GM12878 (cell line): Measurements from ENCODE around the gene SLC1A2. TPM values are rescaled to one million over a fixed set of nuclear protein-coding genes. Genes with fewer than 3 reads are reported as not detected.

Experiments used
- CHD2 ChIP-seq: IDR thresholded peaks from 2 replicates; pipeline ENCODE4 v1.6.1; 2011; ENCODE audit warnings: low read depth, low read length, improper control_type of control experiment, borderline replicate concordance
- EED ChIP-seq: sonication (generic); IDR thresholded peaks from 2 replicates; pipeline ENCODE4 v1.6.1; 2016; ENCODE audit warnings: antibody characterized with exemption, low read depth
- MEF2B ChIP-seq: fragments of 450-650 bp; IDR thresholded peaks from 2 replicates; pipeline ENCODE4 v1.6.1; 2018; ENCODE audit warnings: mild to moderate bottlenecking, moderate library complexity; ENCODE audit not compliant: partially characterized antibody, poor library complexity, severe bottlenecking
- MLLT1 ChIP-seq: fragments of 450-650 bp; IDR thresholded peaks from 2 replicates; pipeline ENCODE4 v1.6.1; 2016; ENCODE audit warnings: mild to moderate bottlenecking
- NFYB ChIP-seq: IDR thresholded peaks from 2 replicates; pipeline ENCODE4 v1.6.1; 2011; ENCODE audit warnings: low read depth, mild to moderate bottlenecking, low read length, improper control_type of control experiment, moderate library complexity; ENCODE audit not compliant: insufficient read depth
- RELA ChIP-seq: fragments of 450-650 bp; IDR thresholded peaks from 2 replicates; pipeline ENCODE4 v1.8.0; 2014; ENCODE audit warnings: borderline replicate concordance; ENCODE audit not compliant: partially characterized antibody
- SMC3 ChIP-seq: IDR thresholded peaks from 2 replicates; pipeline ENCODE4 v1.6.1; 2011; ENCODE audit warnings: low read length, improper control_type of control experiment, borderline replicate concordance
- ZNF207 ChIP-seq: fragments of 450-650 bp; IDR thresholded peaks from 2 replicates; pipeline ENCODE4 v1.6.1; 2014; ENCODE audit warnings: antibody characterized with exemption, mild to moderate bottlenecking, borderline replicate concordance
- polyA plus RNA-seq, 11 experiments: library from polyadenylated mRNA; depleted of rRNA in 4 of 11; unstranded in 6 of 11; stranded (reverse) in 5 of 11; fragments of >200 nt; fragmentation: Nextera tagmentation in 4 of 11; fragmentation: Illumina TruSeq in 1 of 11; extraction: Ambion mirVana in 4 of 11; extraction: Trizol in 1 of 11; gene quantifications; 1 replicate in 1 of 11; 2 replicates in 10 of 11; pipeline versions ENCODE4 v1.2.1 to v1.2.3, GENCODE V29; 2011 to 2016; ENCODE audit warnings: inconsistent platforms in 2 of 11, missing spikeins in 2 of 11, low read depth in 1 of 11
- total RNA-seq, 4 experiments: library from RNA; depleted of rRNA in 3 of 4; stranded (reverse); fragments of >200 nt in 3 of 4; fragmentation: Illumina TruSeq in 1 of 4; extraction: Trizol in 1 of 4; gene quantifications; 2 replicates each; pipeline versions ENCODE4 v1.2.1 to v1.2.3, GENCODE V29; 2013 to 2021
- TF ChIP-seq, protein P1 (sequence below): fragments of 150-350 bp; IDR thresholded peaks from 2 replicates; pipeline ENCODE4 v1.6.1; 2014; ENCODE audit warnings: mild to moderate bottlenecking, low read depth, low read length
- TF ChIP-seq, protein P2 (sequence below): fragments of 450-650 bp; IDR thresholded peaks from 2 replicates; pipeline ENCODE4 v1.6.1; 2017; ENCODE audit warnings: borderline replicate concordance

Gene SLC1A2
- total and polyA plus RNA-seq, 10 of the 15 experiments (the other 5 are each of a cell fraction or from before 2014, with no cell fraction given): 0.01 to 0.84 (median 0.22) TPM; not detected in 1

DNA sequence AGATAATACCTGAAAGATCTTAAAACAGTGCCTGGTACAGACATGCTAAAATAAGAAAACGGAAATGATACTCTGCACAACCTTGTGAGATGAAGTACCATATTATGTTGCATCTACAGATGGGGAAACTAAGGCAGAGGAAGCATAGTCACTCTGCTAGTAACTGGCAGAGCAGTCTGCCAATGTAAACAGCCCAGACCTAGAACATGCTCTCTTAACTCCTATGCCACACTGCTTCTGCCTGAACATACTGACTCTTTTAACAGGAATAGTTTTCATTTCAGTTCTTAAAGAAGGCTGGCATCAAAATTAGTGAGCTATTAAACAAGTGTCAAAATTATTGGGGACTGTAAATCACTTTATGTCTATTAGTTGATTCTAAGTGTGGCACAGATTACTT lies 180.5 kb downstream of the SLC1A2 start (continued):
- TF ChIP-seq, protein P1, sequence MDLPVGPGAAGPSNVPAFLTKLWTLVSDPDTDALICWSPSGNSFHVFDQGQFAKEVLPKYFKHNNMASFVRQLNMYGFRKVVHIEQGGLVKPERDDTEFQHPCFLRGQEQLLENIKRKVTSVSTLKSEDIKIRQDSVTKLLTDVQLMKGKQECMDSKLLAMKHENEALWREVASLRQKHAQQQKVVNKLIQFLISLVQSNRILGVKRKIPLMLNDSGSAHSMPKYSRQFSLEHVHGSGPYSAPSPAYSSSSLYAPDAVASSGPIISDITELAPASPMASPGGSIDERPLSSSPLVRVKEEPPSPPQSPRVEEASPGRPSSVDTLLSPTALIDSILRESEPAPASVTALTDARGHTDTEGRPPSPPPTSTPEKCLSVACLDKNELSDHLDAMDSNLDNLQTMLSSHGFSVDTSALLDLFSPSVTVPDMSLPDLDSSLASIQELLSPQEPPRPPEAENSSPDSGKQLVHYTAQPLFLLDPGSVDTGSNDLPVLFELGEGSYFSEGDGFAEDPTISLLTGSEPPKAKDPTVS: no peak
- TF ChIP-seq MLLT1 (no peak), CHD2 (no peak), MEF2B (no peak), SMC3 (no peak), ZNF207 (no peak), EED (no peak), NFYB (no peak), RELA (no peak)
- TF ChIP-seq, protein P2, sequence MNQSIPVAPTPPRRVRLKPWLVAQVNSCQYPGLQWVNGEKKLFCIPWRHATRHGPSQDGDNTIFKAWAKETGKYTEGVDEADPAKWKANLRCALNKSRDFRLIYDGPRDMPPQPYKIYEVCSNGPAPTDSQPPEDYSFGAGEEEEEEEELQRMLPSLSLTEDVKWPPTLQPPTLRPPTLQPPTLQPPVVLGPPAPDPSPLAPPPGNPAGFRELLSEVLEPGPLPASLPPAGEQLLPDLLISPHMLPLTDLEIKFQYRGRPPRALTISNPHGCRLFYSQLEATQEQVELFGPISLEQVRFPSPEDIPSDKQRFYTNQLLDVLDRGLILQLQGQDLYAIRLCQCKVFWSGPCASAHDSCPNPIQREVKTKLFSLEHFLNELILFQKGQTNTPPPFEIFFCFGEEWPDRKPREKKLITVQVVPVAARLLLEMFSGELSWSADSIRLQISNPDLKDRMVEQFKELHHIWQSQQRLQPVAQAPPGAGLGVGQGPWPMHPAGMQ: no peak
